Neural progenitor cell (in vitro differentiated cells): ENCODE data around the gene IGFALS. TPM values are rescaled to one million over a fixed set of nuclear protein-coding genes. Genes with fewer than 3 reads are reported as not detected.

Source experiments
- DNase-seq: peaks from one replicate; pipeline ENCODE4 v3.0.0-alpha.2; 2016; ENCODE audit warnings: low spot score
- H2AFZ ChIP-seq: fragments of 200-600 bp; sonication (generic); replicated peaks from 2 replicates; pipeline ENCODE4 v1.6.1; 2016; ENCODE audit warnings: antibody characterized with exemption
- H3F3A ChIP-seq: fragments of 200-600 bp; sonication (generic); 2 replicates; pipeline ENCODE4 v1.6.1; 2016; ENCODE audit warnings: antibody characterized with exemption, low read depth
- H3K27ac ChIP-seq: fragments of 200-600 bp; sonication (generic); 2 replicates; pipeline ENCODE4 v1.5.1; 2016; ENCODE audit warnings: mild to moderate bottlenecking
- H3K27me3 ChIP-seq: fragments of 200-600 bp; sonication (generic); 2 replicates; pipeline ENCODE4 v1.6.1; 2016; ENCODE audit warnings: mild to moderate bottlenecking, moderate library complexity
- H3K36me3 ChIP-seq: fragments of 200-600 bp; sonication (generic); 2 replicates; pipeline ENCODE4 v1.5.1; 2016
- H3K4me1 ChIP-seq: fragments of 200-600 bp; sonication (generic); 2 replicates; pipeline ENCODE4 v1.6.1; 2016; ENCODE audit warnings: mixed run types
- H3K4me2 ChIP-seq: fragments of 200-600 bp; sonication (generic); 2 replicates; pipeline ENCODE4 v1.6.1; 2016
- H3K4me3 ChIP-seq: fragments of 200-600 bp; sonication (generic); 2 replicates; pipeline ENCODE4 v1.5.1; 2016
- H3K79me2 ChIP-seq: fragments of 200-600 bp; sonication (generic); 2 replicates; pipeline ENCODE4 v1.6.1; 2016; ENCODE audit warnings: low read depth
- H3K9ac ChIP-seq: fragments of 200-600 bp; sonication (generic); 2 replicates; pipeline ENCODE4 v1.6.1; 2016
- H3K9me3 ChIP-seq: fragments of 200-600 bp; sonication (generic); 2 replicates; pipeline ENCODE4 v1.5.1; 2016; ENCODE audit warnings: low read depth
- H4K20me1 ChIP-seq: fragments of 200-600 bp; sonication (generic); 2 replicates; pipeline ENCODE4 v1.6.1; 2016; ENCODE audit warnings: low read depth
- H3K27ac Mint-ChIP-seq: 3 replicates; pipeline ENCODE4 v1.8.0; 2021; ENCODE audit warnings: mixed read lengths
- H3K27me3 Mint-ChIP-seq: 2 replicates; pipeline ENCODE4 v1.8.0; 2022; ENCODE audit warnings: low read depth, mild to moderate bottlenecking, inconsistent platforms, moderate library complexity, mixed read lengths; ENCODE audit not compliant: insufficient read depth
- H3K36me3 Mint-ChIP-seq: 3 replicates; pipeline ENCODE4 v1.8.0; 2021; ENCODE audit warnings: mixed read lengths
- H3K4me1 Mint-ChIP-seq: 3 replicates; pipeline ENCODE4 v1.8.0; 2021; ENCODE audit warnings: mixed read lengths
- H3K4me3 Mint-ChIP-seq: 3 replicates; pipeline ENCODE4 v1.8.0; 2021; ENCODE audit warnings: mild to moderate bottlenecking, moderate library complexity, mixed read lengths
- H3K9me3 Mint-ChIP-seq: 3 replicates; pipeline ENCODE4 v1.8.0; 2020; ENCODE audit warnings: mixed read lengths
- EZH2 ChIP-seq: fragments of 200-600 bp; sonication (generic); IDR thresholded peaks from 2 replicates; pipeline ENCODE4 v1.6.1; 2017; ENCODE audit warnings: antibody characterized with exemption, mild to moderate bottlenecking, moderate library complexity
- EZH2phosphoT487 ChIP-seq: fragments of 200-600 bp; sonication (generic); IDR thresholded peaks from 2 replicates; pipeline ENCODE4 v1.6.1; 2017; ENCODE audit warnings: antibody characterized with exemption
- total RNA-seq: library from RNA; depleted of rRNA; stranded (reverse); fragments of >200 nt; gene quantifications from 2 replicates; pipeline ENCODE4 v1.2.3, GENCODE V29; 2015; ENCODE audit warnings: low replicate concordance
- TF ChIP-seq, protein P1 (sequence below): fragments of 200-600 bp; sonication (generic); IDR thresholded peaks from 2 replicates; pipeline ENCODE4 v1.5.1; 2017; ENCODE audit warnings: antibody characterized with exemption, mild to moderate bottlenecking

Gene IGFALS
- total RNA-seq, 1 donor from 2014 or later: not detected

DNA sequence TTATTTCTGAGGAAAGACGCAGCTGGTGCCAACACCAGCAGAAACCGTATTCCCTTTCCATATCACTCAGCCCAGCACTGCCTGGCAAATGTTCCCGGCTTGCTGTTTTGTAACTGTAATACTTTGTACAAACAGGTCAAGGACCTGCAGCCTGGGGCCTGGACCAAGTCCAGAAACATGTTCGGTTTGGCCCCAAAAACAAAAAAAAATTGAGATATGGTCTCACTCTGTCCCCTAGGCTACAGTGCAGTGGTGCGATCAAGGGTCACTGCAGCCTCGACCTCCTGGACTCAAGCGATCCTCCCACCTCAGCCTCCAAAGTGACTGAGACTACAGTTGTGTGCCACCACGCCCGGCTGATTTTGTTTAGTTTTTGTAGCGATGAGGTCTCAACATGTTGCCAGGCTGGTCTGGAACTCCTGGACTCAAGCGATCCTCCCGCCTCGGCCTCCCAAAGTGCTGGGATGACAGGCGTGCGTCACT is 31.9 kb upstream of the IGFALS start:
- Histone ChIP-seq H3K79me2 (peaks cover 28% of the 10 kb centered on the region), H3K9ac (no peak overlapping the region), H3K4me2 (peak overlapping the region; percentile 93), H3F3A (peaks cover 18% of the 10 kb centered on the region), H3K4me3 (peak overlapping the region; percentile 73), H4K20me1 (peaks cover 24% of the 10 kb centered on the region), H3K27me3 (no peaks in the 10 kb centered on the region), H2AFZ (no peak overlapping the region), H3K9me3 (no peaks in the 10 kb centered on the region), H3K36me3 (no peaks in the 10 kb centered on the region), H3K4me1 (peaks cover 15% of the 10 kb centered on the region), H3K27ac (no peak overlapping the region)
- TF ChIP-seq EZH2phosphoT487 (no peak), EZH2 (peak; percentile 5)
- H3K36me3 Mint-ChIP-seq: peaks cover 1% of the 10 kb centered on the region
- H3K27ac Mint-ChIP-seq: no peak overlapping the region
- H3K4me1 Mint-ChIP-seq: peaks cover 24% of the 10 kb centered on the region
- H3K4me3 Mint-ChIP-seq: peak overlapping the region; percentile 87
- DNase-seq: no peak
- H3K27me3 Mint-ChIP-seq: peaks cover 5% of the 10 kb centered on the region
- no peaks in the 10 kb centered on the region for H3K9me3 Mint-ChIP-seq

DNA sequence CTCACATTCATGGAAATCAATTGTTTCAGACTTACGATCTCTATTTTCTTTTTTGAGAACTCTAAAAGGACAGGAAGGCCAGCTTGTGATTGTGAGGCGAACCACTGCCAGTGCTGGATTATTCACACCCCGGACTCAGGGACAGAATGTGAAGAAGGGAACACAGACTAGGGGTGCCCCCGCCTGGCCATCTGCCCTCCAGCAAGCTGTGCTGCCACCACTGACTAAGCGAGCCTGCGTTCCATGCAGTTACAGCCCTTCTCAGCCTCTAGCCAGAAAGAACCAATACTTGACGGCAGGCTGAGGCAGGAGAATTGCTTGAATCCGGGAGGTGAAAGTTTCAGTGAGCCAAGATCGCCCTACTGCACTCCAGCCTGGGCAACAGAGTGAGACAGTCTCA is 30.3 kb upstream of the IGFALS start:
- peaks cover 24% of the 10 kb centered on the region for H4K20me1 ChIP-seq
- H3K27ac ChIP-seq: no peak overlapping the region
- H3K27me3 ChIP-seq: no peaks in the 10 kb centered on the region
- no peak overlapping the region for H2AFZ ChIP-seq
- no peaks in the 10 kb centered on the region for H3K9me3 ChIP-seq
- DNase-seq: peak; percentile 72
- H3K4me2 ChIP-seq: no peak overlapping the region
- no peak overlapping the region for H3K4me3 ChIP-seq
- H3K79me2 ChIP-seq: peaks cover 25% of the 10 kb centered on the region
- peaks cover 15% of the 10 kb centered on the region for H3K4me1 ChIP-seq
- H3K36me3 Mint-ChIP-seq: no peaks in the 10 kb centered on the region
- peaks cover 5% of the 10 kb centered on the region for H3K27me3 Mint-ChIP-seq
- H3K27ac Mint-ChIP-seq: no peak overlapping the region
- H3K36me3 ChIP-seq: no peaks in the 10 kb centered on the region
- no peak for TF ChIP-seq EZH2
- TF ChIP-seq, protein P1, sequence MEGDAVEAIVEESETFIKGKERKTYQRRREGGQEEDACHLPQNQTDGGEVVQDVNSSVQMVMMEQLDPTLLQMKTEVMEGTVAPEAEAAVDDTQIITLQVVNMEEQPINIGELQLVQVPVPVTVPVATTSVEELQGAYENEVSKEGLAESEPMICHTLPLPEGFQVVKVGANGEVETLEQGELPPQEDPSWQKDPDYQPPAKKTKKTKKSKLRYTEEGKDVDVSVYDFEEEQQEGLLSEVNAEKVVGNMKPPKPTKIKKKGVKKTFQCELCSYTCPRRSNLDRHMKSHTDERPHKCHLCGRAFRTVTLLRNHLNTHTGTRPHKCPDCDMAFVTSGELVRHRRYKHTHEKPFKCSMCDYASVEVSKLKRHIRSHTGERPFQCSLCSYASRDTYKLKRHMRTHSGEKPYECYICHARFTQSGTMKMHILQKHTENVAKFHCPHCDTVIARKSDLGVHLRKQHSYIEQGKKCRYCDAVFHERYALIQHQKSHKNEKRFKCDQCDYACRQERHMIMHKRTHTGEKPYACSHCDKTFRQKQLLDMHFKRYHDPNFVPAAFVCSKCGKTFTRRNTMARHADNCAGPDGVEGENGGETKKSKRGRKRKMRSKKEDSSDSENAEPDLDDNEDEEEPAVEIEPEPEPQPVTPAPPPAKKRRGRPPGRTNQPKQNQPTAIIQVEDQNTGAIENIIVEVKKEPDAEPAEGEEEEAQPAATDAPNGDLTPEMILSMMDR: peak; percentile 49
- no peak for TF ChIP-seq EZH2phosphoT487
- peaks cover 13% of the 10 kb centered on the region for H3F3A ChIP-seq
- H3K4me1 Mint-ChIP-seq: peaks cover 19% of the 10 kb centered on the region
- H3K9ac ChIP-seq: no peak overlapping the region
- peak overlapping the region; percentile 66 for H3K4me3 Mint-ChIP-seq
- H3K9me3 Mint-ChIP-seq: no peaks in the 10 kb centered on the region

DNA sequence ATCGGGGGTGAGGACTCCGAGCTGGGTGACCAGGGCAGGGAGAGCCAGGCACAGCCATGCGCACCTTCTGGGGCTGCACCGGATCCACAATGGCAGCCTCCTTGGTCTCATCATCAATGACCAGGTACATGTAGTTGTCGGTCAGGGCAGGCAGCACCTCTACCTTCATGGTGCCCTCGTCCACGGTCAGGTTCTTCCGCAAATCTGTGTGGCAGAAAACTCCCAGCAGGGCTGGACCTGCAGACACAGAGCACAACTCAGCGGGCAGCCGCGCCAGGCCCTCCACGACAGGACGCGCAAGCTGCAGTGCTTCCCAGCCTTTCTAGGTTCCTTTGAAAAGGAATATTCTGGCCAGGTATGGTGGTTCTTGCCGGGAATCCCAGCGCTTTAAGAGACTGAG is 29.3 kb upstream of the IGFALS start:
- H2AFZ ChIP-seq: no peak overlapping the region
- TF ChIP-seq EZH2 (no peak), EZH2phosphoT487 (no peak)
- TF ChIP-seq, protein P1: no peak
- H4K20me1 ChIP-seq: peaks cover 24% of the 10 kb centered on the region
- no peak overlapping the region for H3K4me2 ChIP-seq
- peaks cover 13% of the 10 kb centered on the region for H3F3A ChIP-seq
- H3K4me1 Mint-ChIP-seq: peaks cover 12% of the 10 kb centered on the region
- H3K4me1 ChIP-seq: peaks cover 5% of the 10 kb centered on the region
- no peak overlapping the region for H3K4me3 Mint-ChIP-seq
- H3K27me3 ChIP-seq: no peaks in the 10 kb centered on the region
- no peaks in the 10 kb centered on the region for H3K9me3 ChIP-seq
- H3K9me3 Mint-ChIP-seq: no peaks in the 10 kb centered on the region
- peaks cover 15% of the 10 kb centered on the region for H3K79me2 ChIP-seq
- no peaks in the 10 kb centered on the region for H3K36me3 Mint-ChIP-seq
- no peak overlapping the region for H3K27ac Mint-ChIP-seq
- peaks cover 5% of the 10 kb centered on the region for H3K27me3 Mint-ChIP-seq
- H3K27ac ChIP-seq: no peak overlapping the region
- no peaks in the 10 kb centered on the region for H3K36me3 ChIP-seq
- H3K4me3 ChIP-seq: no peak overlapping the region
- DNase-seq: no peak
- no peak overlapping the region for H3K9ac ChIP-seq

DNA sequence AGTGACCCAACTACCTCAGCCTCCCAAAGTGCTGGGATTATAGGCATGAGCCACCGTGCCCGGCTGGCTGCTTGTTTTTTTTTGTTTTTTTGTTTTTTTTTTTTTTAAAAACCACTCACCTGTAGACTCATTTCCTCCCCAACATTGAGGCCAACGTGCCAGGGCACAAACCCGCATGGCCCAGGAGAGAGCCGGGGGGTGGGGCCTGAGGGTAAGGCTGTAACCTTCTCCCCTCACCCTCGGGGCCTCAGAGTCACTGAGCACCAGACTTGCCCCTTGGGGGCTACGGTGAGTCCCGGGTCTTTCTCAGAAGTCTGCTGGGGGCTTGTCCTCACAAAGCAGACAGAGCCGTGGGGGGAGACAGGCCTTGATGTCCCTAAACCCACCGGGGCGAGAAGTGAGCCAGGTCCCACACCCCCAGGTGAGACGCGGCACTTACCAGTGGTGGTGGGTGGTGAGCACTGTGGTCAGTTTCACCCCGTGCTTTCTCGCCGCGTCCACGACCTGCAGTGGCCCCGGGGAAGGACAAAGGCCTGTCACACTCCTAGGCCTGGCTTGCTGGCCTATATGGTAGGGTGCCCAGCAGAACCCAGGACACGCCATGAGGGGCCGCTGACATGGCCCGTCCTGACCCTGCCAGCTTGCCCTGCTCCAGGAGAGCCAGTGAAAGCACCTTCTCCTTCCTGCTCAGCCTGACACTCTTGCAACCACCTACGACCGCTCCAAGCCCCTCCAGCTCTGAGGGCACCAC is 28.5 kb upstream of the IGFALS start:
- peaks cover 24% of the 10 kb centered on the region for H4K20me1 ChIP-seq
- peaks cover 13% of the 10 kb centered on the region for H3F3A ChIP-seq
- H3K9me3 Mint-ChIP-seq: no peaks in the 10 kb centered on the region
- H3K36me3 Mint-ChIP-seq: no peaks in the 10 kb centered on the region
- H3K4me2 ChIP-seq: no peak overlapping the region
- no peaks in the 10 kb centered on the region for H3K9me3 ChIP-seq
- H3K79me2 ChIP-seq: peaks cover 9% of the 10 kb centered on the region
- H3K4me3 Mint-ChIP-seq: no peak overlapping the region
- TF ChIP-seq EZH2phosphoT487 (no peak), EZH2 (no peak)
- TF ChIP-seq, protein P1: no peak
- no peak for DNase-seq
- no peaks in the 10 kb centered on the region for H3K27me3 ChIP-seq
- H2AFZ ChIP-seq: no peak overlapping the region
- no peak overlapping the region for H3K4me3 ChIP-seq
- H3K27ac Mint-ChIP-seq: no peak overlapping the region
- peaks cover 8% of the 10 kb centered on the region for H3K4me1 Mint-ChIP-seq
- no peaks in the 10 kb centered on the region for H3K27me3 Mint-ChIP-seq
- no peak overlapping the region for H3K27ac ChIP-seq
- no peak overlapping the region for H3K9ac ChIP-seq
- H3K4me1 ChIP-seq: peaks cover 3% of the 10 kb centered on the region
- no peaks in the 10 kb centered on the region for H3K36me3 ChIP-seq
